Stimulated activated memory B cell treated with anti-CD40 and anti-IgM and Interleukin-4, amounts not matched to agents 10 μg/mL and 1 μg/mL and 100 μg/mL, for 72 hours (primary cell): ENCODE results near the gene ANKRD28.

ENCODE experiments used
- ATAC-seq: fragments of 150-1000 bp; cut with Tn5 transposase; 2 replicates; pipeline ENCODE4 v1.10.0; 2021
- H3K27ac Mint-ChIP-seq: one replicate; pipeline ENCODE4 v1.8.0; 2022; ENCODE audit warnings: mild to moderate bottlenecking, mixed read lengths
- H3K27me3 Mint-ChIP-seq: one replicate; pipeline ENCODE4 v1.8.0; 2022; ENCODE audit warnings: mixed read lengths
- H3K36me3 Mint-ChIP-seq: one replicate; pipeline ENCODE4 v1.8.0; 2022; ENCODE audit warnings: mixed read lengths
- H3K4me1 Mint-ChIP-seq: one replicate; pipeline ENCODE4 v1.8.0; 2022; ENCODE audit warnings: mixed read lengths
- H3K4me3 Mint-ChIP-seq: one replicate; pipeline ENCODE4 v1.8.0; 2022; ENCODE audit warnings: mild to moderate bottlenecking, moderate library complexity, mixed read lengths
- H3K9me3 Mint-ChIP-seq: one replicate; pipeline ENCODE4 v1.8.0; 2022; ENCODE audit warnings: mixed read lengths

Gene ANKRD28

DNA sequence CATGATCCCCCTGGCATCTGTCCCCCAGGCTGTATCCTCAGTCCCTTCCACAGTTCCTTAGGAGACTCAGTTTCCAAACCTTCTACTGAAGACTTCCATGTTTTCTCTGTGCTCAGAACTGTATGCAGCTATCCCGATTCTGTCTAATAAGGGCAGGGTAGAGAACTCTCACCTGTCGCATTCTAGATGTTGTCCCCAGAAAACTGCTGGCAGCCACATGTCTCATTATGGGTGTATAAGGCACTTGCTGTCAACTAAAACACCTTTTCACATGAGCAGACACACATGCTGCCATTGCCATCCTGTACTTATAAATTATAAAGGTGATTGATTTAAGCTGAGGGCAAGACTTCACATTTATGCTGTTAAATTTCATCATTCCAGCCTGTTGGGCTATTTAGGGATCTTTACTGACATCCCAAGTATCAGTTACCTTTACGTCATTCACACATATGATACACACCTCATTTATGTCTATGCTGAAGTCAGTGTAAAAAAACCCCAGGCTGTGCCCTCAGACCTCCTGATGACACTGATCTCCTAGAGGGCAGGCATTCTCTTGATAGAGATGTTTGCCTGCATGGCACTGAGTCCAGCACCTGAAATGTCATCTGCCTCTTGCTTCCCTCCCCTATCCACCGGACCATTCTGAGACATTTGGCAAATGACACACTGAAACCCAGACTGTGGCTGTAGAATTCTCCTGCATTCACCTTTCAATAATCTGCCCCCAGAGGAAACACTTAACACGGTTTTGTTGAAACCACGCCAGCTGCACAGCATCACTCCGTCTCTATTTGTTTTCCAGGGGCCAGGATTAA is 160.4 kb downstream of the ANKRD28 start:
- H3K36me3 Mint-ChIP-seq = peaks cover 7% of the 10 kb centered on the region
- H3K4me1 Mint-ChIP-seq = peaks cover 40% of the 10 kb centered on the region
- H3K27ac Mint-ChIP-seq = peak overlapping the region; percentile 92
- no peak overlapping the region for H3K4me3 Mint-ChIP-seq
- ATAC-seq = peak; percentile 75
- no peaks in the 10 kb centered on the region for H3K27me3 Mint-ChIP-seq
- H3K9me3 Mint-ChIP-seq = no peaks in the 10 kb centered on the region

GRCh38 chr3:15636028-15636709 is 161.6 kb downstream of the ANKRD28 start:
- Mint-ChIP-seq H3K36me3 (no peaks in the 10 kb centered on the region), H3K27ac (peak overlapping the region; percentile 92), H3K9me3 (no peaks in the 10 kb centered on the region), H3K4me1 (peaks cover 49% of the 10 kb centered on the region), H3K4me3 (peak overlapping the region; percentile 52), H3K27me3 (no peaks in the 10 kb centered on the region)
- peak; percentile 75 for ATAC-seq

DNA sequence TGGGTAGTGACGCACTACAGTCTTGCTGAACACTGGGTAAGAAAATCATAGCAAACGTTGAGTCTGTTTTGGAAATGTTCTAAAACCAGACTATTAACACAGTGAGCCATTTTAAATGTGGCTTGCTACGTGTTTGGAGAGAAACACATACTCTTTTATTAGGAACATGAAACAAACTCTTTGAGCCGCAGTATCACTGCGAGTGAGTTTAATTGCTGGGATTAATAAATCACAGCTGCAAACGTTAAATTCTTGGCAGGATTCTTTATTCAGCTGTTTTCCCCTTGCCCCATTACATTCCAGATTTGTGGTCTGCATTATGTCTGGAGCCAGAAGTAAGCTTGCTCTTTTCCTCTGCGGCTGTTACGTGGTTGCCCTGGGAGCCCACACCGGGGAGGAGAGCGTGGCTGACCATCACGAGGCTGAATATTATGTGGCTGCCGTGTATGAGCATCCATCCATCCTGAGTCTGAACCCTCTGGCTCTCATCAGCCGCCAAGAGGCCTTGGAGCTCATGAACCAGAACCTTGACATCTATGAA is 162.6 kb downstream of the ANKRD28 start:
- ATAC-seq = no peak
- no peaks in the 10 kb centered on the region for H3K27me3 Mint-ChIP-seq
- no peak overlapping the region for H3K4me3 Mint-ChIP-seq
- H3K27ac Mint-ChIP-seq = peak overlapping the region; percentile 92
- no peaks in the 10 kb centered on the region for H3K9me3 Mint-ChIP-seq
- peaks cover 56% of the 10 kb centered on the region for H3K4me1 Mint-ChIP-seq
- H3K36me3 Mint-ChIP-seq = no peaks in the 10 kb centered on the region

DNA sequence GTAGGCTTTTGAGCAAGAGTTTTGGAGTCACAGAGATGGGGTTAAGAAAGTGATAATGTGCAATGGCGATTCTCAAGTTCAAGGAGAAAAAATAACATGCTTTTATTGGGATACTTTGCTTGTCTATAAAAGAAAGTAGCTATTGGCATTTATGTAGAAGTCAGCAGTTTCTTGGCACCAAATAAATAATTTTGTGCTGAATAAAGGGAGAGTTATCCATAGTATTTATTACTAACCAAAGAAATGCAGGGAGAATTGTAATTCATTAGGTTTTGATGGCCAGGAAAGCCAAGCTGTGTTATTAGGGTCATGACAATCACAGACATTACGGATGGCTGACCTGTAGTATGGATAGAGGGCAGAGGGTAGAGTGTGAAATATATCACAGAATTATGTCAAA is 163.1 kb downstream of the ANKRD28 start:
- Mint-ChIP-seq H3K27ac (no peak overlapping the region), H3K36me3 (no peaks in the 10 kb centered on the region), H3K4me3 (no peak overlapping the region), H3K9me3 (no peaks in the 10 kb centered on the region), H3K4me1 (peaks cover 61% of the 10 kb centered on the region), H3K27me3 (no peaks in the 10 kb centered on the region)
- no peak for ATAC-seq

DNA sequence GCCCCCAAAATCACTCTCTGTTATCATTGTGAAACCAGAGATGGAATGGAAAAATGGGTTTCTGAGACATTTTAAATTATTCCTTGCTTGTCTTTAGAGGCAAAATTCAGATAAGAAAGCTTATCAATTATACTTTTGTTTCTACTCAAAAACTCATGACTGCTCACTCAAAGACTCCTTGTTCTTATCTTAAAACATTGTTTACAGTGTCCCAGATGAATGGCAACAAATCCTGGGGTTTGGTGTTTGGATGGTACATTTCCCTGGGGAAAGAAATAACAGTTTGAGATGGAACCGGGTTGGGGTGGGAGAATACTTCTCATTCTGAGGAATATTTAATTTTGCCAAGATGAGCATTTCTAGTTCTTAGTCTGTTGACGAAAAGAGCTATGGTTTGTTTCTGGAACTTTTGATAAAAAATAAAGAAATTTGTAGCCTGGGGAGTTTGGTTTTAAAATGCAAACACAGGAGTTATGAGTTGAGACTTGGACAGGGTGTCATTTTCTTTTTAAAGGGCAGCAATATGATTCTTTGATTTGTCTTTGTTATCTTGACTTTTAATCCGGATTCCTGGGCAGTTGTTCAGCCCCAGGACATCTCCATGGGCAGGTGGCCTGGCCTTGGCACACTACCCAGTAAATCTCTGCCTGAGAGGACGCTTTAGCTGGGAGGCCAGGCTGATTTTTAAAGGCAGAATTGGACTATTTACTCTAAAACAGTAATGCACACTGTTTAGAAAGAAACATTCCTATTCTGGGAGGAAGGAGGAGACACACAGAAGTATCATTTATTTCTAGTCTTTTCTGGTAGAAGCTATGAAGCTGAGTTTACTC is 163.8 kb downstream of the ANKRD28 start:
- Mint-ChIP-seq H3K27ac (peak overlapping the region; percentile 25), H3K27me3 (no peaks in the 10 kb centered on the region), H3K36me3 (no peaks in the 10 kb centered on the region), H3K4me1 (peaks cover 62% of the 10 kb centered on the region), H3K4me3 (no peak overlapping the region), H3K9me3 (no peaks in the 10 kb centered on the region)
- no peak for ATAC-seq

- no peak overlapping the region for H3K4me3 Mint-ChIP-seq
- H3K9me3 Mint-ChIP-seq = no peaks in the 10 kb centered on the region
Measured at GRCh38 chr3:15633159-15633558, 164.6 kb downstream of the ANKRD28 start.

GRCh38 chr3:15632212-15632580 is 165.6 kb downstream of the ANKRD28 start:
- ATAC-seq = no peak
- Mint-ChIP-seq H3K27ac (peak overlapping the region; percentile 15), H3K4me1 (peaks cover 51% of the 10 kb centered on the region), H3K36me3 (peaks cover 5% of the 10 kb centered on the region), H3K4me3 (no peak overlapping the region), H3K27me3 (no peaks in the 10 kb centered on the region), H3K9me3 (no peaks in the 10 kb centered on the region)

More at GRCh38 chr3:15633159-15633558, 164.6 kb downstream of the ANKRD28 start:
- Mint-ChIP-seq H3K4me1 (peaks cover 61% of the 10 kb centered on the region), H3K27ac (peak overlapping the region; percentile 25), H3K27me3 (no peaks in the 10 kb centered on the region), H3K36me3 (no peaks in the 10 kb centered on the region)
- no peak for ATAC-seq

DNA sequence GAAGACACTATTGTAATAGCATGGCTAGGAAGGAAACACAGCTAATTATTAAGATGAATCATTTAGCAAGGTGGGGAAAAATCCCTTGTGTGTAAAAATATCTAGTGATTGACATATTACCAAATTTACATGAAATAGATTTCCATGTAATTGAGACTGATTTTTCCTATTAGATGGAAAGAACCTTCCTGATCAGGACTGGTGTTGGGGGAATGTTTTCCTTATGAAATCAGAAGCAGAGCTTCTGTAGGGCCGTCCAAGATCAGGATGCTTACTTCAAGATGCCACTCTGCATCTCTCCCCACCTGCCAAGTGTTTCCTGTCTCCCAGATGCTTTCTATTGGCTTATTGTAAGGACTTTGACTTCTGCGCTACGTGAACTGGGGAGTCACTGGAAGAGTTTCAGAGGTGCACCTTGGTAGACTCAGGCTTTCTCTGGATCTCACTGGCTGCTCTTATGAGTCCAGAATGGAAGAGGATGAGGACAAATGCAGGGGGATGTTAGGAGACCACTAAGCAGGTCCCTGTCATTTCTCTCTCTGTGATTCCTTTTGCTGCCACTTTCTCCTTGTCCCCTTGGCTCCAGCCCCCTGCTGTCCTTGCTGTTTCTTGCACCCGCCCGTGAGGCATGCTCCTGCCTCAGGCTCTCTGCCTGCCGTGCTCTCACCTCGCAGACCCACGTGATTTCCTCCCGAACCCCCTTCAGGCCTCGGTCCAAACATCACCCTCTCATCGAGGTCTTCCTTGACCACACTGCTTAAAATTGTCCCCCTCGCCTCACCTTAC is 166.2 kb downstream of the ANKRD28 start:
- H3K27ac Mint-ChIP-seq = peak overlapping the region; percentile 15
- ATAC-seq = no peak
- peaks cover 6% of the 10 kb centered on the region for H3K36me3 Mint-ChIP-seq
- no peak overlapping the region for H3K4me3 Mint-ChIP-seq
- no peaks in the 10 kb centered on the region for H3K27me3 Mint-ChIP-seq
- H3K4me1 Mint-ChIP-seq = peaks cover 46% of the 10 kb centered on the region
- H3K9me3 Mint-ChIP-seq = no peaks in the 10 kb centered on the region

GRCh38 chr3:15630646-15631350 is 167.0 kb downstream of the ANKRD28 start:
- Mint-ChIP-seq H3K4me3 (peak overlapping the region; percentile 51), H3K27me3 (no peaks in the 10 kb centered on the region), H3K9me3 (no peaks in the 10 kb centered on the region), H3K27ac (peak overlapping the region; percentile 62), H3K4me1 (peaks cover 39% of the 10 kb centered on the region), H3K36me3 (peaks cover 6% of the 10 kb centered on the region)
- peak; percentile 61 for ATAC-seq

DNA sequence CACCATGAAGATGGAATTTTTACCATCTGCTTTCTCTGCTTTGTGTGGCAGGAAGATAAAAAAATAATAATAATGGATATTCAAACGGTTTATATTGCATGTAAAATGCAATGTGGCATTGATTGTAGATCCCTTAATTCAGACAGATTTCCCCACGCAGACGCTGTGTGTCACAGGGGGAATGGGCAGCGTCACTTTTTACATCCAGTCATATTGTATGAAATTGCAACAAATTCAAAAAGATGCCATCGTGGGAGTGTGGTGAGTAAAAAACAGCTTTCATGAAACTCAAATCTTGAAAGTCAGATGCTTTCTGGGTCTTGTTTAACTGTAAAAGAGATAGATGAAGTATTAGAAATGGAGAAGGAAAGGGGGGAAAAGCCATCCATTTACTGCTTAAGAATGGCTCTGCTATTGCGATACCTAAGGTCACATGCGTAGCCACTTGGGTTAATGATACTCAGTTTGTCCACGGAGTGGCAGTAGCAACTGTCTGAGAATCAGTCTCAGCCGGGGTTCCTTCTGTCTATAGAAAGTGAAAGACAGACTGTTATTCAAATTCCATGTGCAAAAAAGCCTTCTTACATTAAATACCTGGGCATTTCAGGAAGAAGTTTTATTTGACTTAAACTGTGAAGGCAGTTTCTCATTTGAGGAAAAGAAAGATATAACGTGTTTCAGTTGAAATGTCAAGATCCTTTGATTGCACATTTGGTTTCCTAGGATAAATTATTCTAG is 167.8 kb downstream of the ANKRD28 start:
- Mint-ChIP-seq H3K27me3 (no peaks in the 10 kb centered on the region), H3K27ac (peak overlapping the region; percentile 62), H3K4me3 (peak overlapping the region; percentile 51), H3K4me1 (peaks cover 36% of the 10 kb centered on the region), H3K9me3 (no peaks in the 10 kb centered on the region), H3K36me3 (peaks cover 6% of the 10 kb centered on the region)
- ATAC-seq = peak; percentile 93

DNA sequence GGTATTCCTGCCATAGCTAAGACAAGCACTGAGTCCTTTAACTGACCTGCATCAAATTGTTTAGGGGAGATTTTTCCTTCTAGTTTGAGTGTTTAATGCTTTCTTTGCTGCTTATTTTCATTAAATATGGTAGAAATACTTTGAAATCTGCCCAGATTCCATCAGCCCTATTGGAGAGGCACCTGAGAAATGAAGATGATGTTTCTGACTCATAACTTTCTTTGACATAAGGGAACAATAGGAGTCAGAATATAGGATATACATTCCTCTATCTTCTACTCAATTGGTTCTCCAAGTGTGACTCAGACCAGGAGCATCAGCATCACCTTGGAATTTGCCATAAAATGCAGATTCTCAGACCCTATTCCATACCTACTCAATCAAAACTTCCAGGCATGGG is 168.8 kb downstream of the ANKRD28 start:
- peaks cover 12% of the 10 kb centered on the region for H3K36me3 Mint-ChIP-seq

GRCh38 chr3:15623535-15624440 is 174.0 kb downstream of the ANKRD28 start:
- no peaks in the 10 kb centered on the region for H3K27me3 Mint-ChIP-seq
- no peak overlapping the region for H3K4me3 Mint-ChIP-seq
- H3K4me1 Mint-ChIP-seq = peaks cover 17% of the 10 kb centered on the region
- peaks cover 63% of the 10 kb centered on the region for H3K36me3 Mint-ChIP-seq
- no peak for ATAC-seq
- peaks cover 23% of the 10 kb centered on the region for H3K9me3 Mint-ChIP-seq
- H3K27ac Mint-ChIP-seq = peak overlapping the region; percentile 9

More for the DNA sequence above, 168.8 kb downstream of the ANKRD28 start:
- Mint-ChIP-seq H3K27ac (no peak overlapping the region), H3K4me3 (no peak overlapping the region), H3K9me3 (no peaks in the 10 kb centered on the region), H3K4me1 (peaks cover 40% of the 10 kb centered on the region), H3K27me3 (no peaks in the 10 kb centered on the region)
- ATAC-seq = no peak
